GM21723 (cell line): ENCODE measurements around the gene BPIFA1.

Source experiments
- ATAC-seq: cut with Tn5 transposase; IDR thresholded peaks from one replicate; pipeline ENCODE4 v1.9.1; 2021; ENCODE audit warnings: mild to moderate bottlenecking, moderate library complexity; ENCODE audit not compliant: unreplicated experiment

The BPIFA1 gene

DNA sequence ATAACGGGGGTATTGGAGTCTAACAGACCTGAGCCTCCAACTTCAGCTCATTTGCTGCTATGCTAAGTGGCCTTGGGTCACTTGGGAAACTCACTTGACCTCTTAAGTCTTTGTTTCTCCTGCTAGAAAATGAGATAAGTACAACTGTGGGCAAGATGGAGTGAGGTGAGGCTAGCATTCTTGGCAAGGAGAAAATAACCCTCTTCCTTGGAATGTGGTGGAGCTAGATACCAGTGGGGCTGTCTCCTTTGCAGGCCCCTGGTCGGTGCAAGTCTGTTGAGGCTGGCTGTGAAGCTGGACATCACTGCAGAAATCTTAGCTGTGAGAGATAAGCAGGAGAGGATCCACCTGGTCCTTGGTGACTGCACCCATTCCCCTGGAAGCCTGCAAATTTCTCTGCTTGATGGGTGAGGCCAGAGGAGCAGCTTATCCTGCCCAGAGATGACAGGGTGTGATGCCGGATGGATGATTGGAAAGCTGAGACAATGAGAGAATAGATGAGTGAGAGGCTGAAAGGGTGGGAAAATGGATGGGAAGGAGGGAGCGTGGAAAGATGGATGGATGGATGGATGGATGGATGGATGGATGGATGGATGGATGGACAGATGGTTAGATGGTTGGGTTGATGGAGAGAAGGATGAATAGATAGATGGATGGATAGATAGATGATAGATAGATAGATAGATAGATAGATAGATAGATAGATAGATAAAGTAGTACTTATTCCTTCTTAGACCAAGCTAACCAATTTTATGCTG is 4.4 kb downstream of the BPIFA1 start:
- no peak for ATAC-seq

DNA sequence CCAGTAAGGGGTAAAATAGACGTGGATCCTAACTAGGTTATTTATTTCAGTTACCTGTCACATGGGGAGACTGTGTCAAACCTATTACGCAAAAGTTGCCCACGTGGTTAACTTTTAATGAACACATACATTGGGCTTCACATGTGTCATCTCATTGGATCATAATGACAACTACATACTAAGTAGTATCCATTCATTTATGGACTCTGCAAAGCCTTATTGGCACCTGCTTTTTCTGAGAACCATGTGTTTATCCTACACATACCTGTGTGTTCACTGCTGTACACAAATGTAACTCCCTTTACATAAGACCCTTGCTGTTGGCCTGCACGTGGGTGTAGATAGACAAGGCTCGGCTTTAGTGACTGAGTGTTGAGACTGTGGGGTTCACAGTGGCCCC is 5.1 kb downstream of the BPIFA1 start:
- no peak for ATAC-seq

DNA sequence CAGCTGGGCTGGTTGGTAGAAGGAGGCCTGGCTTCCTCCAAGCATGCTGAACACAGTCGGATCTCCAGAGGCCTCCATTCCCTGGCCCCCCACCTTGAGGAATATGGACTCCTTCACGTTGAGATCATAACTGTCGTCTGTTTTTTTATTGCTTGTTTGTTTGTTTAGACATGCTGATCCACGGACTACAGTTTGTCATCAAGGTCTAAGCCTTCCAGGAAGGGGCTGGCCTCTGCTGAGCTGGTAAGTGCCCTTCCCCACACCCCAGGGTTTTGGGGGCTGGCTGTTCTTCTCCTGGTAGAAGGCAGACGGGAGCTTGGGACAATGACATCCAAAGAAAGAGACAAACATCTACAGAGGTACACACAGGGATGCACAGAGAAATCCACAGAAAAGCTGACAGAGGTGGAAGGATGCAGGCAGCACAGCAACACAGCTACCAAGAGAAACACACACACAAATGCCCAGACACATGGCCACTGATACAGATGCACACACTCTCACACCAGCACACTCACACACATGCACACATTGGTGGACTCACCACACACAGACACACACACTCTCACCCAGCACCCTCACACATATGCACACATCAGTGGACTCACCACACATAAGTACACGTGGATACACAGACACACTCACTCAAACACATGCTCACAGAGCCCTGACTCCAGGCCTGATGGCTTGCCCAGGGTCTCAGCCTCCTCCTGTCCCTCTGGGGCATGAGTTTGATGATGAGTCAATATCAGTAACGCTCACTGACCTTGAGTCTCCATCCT is 6.7 kb downstream of the BPIFA1 start:
- no peak for ATAC-seq

DNA sequence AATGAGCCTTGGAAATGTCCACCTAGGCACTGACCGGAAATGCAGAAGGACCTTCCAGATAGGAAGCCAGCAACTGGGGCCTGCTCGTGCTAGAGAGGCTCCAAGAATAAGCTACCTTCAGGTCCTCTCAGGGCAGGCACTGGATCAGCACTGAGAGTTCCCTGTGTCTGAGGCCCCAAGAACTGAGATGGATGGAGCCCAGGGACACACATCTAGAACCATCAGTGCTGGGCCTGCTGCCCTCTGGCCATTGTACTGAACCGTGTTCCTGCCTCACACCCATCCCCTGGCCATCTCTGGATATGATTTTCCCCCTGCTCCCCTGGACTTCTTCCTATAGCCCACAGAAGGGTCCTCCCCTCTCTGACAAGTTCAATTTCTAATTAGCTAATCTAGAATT is 10.3 kb downstream of the BPIFA1 start:
- ATAC-seq, result no peak

DNA sequence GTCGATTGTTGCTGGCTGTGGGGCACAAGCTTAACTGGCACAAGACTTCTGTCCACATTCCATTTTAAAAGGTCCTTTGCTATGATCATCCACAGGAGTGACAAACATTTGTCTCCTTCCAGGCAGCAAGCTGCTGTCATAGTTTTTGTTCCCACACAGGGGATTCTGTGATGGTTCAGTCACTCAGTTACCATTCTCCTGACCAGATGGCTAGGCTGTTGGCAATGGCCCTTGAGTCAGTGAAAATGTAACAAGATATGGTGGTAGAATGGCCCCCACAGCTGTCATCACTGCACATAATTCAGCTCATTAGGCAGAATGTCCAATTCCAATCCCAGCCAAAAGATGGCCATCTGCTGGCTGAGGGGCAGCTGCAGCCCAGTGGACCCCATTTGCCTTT is 13.7 kb downstream of the BPIFA1 start:
- no peak for ATAC-seq

DNA sequence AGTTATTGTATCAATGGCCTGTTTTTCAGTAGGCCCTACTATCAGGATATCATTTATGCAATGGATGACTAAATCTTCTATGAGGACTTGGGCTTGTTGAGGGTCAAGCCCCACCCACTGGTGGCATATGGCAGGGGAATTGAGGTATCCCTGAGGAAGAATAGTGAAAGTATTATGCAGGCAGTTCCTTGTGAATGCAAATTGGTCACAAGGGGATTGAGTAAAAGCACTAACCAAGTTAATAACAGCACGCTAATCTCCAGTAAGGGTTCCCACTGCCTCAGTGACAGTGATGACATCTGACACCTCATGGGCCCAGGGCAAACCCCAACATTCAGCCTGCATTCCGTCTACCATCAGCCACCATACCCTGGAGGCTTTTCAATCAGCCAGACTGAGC is 14.9 kb downstream of the BPIFA1 start:
- ATAC-seq, result no peak

DNA sequence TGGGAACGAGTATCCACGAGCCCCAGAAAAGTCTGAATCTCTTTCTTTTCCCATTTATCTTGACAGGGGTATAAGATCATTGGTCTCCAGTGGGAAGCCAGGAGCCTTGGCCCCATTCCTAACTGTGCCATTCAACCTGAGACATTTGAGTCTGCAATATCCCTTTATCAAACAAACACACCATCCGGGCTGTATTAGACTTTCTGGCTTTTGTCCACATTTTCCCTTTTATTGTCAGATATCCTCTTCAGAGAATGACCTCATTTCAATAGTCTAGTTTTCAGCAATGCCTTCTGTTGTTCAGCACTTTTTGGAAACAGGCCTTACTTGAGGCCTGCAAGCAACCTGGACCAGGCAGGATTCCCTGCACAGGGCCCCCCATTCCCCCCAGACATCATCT is 15.7 kb downstream of the BPIFA1 start:
- ATAC-seq, result no peak

DNA sequence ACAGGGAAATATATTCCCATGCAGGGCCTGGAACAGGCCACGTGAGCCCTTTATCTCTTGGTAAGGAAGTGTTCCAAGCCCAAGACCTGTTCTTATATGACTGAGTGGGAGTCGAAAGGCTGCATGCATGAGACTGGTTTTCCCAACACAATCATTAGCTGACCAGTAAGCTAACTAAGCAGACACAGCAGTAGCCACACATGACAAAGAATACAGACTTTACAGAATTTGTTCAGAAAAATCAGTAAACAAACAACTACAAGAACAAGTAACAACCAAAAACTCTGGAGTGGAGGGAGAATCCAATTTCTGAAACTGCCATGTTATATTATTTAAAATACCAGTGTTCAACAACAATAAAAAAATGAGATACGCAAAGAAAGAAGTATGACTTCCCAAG is 16.7 kb downstream of the BPIFA1 start:
- no peak for ATAC-seq

DNA sequence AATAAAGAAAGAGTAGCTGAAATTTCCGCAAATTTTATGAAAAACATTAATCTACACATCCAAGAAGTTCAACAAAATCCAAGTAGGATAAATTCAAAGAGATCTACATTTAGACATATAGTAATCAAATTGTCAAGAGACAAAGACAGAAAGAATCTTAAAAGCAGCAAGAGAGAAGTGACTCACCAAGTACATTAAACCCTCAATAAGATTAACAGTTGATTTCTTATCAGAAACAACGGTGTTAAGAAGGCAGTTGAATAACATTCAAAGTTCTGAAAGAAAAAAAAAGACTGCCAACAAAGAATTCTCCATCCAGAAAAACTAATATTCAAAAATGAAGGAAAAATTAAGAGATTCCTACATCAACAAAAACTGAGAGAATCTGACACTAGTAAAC is 19.2 kb downstream of the BPIFA1 start:
- no peak for ATAC-seq

DNA sequence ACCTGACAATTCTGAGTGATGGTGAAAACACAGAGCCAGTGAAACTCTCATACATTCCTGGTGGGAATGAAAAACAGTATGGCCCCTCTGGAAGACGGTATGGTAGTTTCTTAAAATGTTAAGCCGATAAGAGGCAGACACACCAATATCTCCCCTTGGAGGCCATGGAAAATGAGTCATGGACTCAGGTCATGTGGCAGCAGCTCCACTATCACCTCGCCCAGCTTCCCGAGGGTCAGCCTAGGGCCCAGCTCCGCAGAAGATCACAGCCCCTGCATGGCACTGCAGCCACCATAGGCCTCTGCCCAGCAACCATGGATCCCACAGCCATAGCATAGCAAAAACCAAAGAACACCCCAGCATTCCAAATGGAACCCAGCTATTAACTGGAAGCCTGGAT is 21.4 kb downstream of the BPIFA1 start:
- ATAC-seq, result no peak

DNA sequence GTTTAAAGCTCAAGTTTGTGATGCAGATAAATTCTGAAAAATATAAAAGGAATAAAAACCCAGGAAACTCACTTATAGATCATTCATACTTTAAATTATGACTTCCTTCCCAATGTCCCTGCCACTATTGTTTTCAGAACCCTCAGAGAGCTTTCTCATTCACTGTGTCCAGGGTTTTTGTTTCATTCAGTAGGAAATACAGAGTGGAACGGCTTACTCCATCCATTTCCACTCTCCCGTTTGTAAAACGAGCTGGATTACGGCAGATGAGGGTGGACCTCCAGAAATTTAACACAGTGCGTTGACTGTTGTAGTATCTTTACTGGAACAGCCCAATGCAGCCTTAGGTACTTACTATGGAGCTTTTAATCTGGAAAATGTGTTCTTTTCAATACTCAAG is 23.6 kb downstream of the BPIFA1 start:
- no peak for ATAC-seq

DNA sequence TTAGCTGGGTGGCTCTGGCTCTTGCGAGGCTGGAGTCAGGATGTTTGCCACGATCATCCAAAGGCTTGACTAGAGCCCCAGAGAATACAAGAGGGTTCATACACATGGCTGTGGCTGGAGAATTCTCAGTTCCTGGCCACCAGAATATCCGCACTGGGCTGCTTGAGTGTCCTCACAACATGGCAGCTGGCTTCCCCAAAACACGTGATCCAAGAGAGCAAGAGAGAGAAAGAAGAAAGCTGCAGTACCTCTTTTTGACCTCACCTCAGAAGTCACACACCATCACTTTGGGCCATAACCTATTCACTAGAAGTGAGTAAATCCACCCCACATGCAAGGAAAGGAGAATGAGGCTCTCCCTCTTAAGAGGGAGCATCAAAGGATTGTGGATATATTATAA is 25.7 kb downstream of the BPIFA1 start:
- no peak for ATAC-seq

DNA sequence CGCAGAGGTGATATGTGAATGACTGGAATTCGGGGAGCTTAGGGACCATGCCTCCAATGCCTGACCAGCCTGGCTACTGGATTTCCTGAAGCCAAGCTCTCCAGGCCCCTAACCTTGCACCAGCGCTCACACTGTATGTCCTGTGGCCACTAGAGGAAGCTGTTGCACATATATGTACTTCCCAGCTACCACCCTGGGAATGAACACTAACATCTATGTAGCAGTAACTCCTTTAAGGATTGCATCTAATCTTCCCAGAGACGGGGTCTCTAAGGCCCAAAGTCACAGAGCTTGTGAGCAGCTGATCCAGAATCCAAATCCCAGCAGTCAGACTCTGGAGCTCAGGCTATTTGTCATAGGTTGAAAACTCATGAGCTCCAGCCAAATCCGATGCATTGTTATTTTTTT is 26.9 kb downstream of the BPIFA1 start:
- no peak for ATAC-seq

DNA sequence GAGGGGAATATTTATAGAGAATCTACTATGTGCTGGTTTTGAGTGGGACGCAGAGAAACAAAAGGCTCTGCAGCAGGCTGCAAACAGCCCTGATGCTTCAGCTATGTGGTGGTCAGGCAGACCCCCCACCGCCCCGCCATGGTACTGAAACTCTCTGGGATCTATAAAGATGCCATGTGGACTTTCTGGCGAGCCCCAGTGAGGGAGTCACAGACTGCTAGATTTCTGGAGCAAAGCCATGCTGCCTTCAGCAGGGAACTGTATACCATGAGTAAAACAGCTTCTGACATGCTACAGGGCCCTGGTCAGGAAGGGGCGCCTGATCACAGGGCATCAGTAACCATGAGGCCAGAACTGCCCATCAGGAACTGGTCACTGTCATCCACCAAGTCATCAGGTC is 28.0 kb downstream of the BPIFA1 start:
- no peak for ATAC-seq

DNA sequence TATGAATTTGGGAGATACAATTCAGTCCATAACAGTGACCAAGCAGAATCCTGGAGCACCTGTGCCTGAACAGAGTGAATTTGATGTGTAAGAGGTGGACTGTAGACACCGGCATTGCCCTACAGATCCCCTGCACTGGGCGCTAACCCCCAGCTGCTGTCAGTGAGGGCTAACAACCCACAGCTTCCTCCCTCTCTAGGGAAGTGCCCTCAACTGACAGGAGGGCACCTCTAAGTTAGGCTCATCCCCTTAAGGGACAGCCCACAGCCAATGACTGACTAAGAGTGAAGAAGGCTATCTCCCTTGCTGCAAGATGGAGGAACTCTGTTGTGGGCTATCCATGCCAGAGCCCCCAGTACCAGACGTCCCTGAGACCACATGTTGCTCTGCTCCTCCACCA is 31.9 kb downstream of the BPIFA1 start:
- ATAC-seq, result no peak

DNA sequence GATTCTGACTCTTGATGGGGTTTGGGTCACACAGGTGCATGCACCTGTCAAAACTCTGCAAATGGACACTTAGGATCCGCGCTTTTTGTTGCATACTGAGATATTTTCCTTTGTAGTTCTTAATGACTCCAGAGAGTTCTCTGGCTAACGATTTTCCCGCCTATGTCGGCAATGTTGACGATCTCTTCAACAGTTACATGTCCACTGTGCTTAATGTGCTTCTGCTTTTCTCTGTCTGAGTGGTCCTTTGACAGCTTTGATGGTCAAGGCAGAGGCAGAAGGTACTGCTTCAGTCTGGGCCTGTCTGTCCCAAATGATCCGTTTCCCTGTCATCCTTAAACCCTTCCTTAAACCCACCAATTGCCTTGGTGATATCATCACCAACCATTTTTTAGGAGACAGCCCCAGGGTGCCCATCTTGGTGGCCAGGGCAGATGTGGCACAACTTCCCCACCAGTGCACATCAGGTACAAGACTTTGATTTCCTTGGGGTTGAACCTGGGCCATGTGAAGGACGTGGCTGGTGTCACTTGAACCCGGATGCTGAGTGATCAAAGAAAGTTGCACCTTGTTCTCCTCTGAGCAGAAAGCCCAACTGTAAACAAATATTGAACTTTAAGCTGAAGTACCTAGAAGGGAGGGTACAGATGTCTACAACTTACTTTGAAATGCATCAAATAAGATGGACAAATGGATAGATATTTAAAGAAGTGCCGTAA is 36.5 kb downstream of the BPIFA1 start:
- ATAC-seq, result no peak

DNA sequence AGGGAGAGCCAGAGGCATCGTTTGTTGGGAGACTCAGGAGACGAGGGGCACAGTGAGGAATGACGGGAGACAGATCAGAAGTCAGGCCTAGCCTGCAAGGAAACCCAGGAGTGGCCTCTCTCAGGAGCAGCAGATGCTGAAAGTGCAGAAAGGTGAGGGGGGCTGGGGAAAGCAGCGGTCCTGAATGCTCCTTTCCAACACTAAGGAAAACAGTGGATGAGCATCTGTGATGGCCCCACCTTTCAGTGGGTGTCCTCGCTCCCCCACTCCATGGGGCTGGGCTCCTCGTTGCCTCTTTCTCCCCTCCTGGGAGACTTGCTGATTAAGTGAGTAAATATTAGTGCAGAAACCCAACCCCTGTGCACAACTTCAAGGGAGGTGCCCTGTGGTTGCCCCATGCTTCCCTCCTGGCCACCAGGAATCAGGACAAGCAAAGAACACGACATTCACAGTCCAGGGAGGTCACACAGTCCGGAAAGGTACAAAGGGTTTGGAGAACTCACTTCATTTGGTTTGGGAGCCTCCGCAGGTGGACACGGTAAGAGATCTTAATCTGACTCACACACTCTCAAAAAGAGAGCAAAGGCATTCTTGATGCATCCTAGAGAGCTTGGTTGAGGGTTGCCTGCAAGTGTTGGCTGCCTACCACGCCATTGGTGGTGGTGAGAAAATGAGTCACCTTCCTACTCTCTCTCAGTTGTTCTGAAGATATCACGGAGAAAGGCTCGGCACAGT is 37.5 kb downstream of the BPIFA1 start:
- no peak for ATAC-seq

DNA sequence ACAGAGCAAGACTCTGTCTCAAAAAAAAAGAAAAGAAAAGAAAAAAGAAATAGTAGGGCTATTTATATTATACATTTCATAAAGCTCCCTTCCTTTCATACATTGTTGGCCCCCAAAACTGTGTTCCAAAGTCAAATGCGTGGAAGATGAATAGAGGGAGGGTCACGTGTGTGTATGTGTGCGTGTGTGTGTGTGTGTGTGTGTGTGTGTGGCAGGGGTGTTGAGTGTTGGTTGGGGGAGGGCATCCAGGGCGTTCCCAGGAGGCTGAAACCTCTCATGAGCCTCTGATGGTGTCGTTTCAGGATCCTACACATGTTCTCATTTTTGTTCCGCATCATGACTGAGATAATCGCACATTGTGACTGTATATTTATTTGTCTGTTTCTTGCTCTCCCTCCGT is 39.4 kb downstream of the BPIFA1 start:
- no peak for ATAC-seq

DNA sequence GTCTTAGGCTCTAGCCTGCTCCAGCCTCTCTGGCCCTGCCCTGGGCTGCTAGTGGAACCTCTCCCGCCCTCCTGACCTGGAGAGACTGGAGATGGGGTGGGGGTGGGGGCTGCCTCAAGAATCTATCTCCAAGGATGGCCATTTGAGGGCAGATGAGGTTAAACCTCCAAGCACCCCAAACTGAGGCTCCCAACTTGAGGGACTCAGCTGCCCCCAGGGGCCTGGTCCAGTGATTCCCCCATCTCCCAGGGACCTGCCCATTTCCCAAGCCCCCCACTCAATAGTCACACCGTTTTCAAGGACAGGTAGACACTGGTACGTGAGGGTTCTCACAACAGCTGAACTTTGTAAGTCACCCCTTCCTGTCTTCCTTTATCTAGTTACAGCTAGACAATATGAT is 40.1 kb downstream of the BPIFA1 start:
- no peak for ATAC-seq

DNA sequence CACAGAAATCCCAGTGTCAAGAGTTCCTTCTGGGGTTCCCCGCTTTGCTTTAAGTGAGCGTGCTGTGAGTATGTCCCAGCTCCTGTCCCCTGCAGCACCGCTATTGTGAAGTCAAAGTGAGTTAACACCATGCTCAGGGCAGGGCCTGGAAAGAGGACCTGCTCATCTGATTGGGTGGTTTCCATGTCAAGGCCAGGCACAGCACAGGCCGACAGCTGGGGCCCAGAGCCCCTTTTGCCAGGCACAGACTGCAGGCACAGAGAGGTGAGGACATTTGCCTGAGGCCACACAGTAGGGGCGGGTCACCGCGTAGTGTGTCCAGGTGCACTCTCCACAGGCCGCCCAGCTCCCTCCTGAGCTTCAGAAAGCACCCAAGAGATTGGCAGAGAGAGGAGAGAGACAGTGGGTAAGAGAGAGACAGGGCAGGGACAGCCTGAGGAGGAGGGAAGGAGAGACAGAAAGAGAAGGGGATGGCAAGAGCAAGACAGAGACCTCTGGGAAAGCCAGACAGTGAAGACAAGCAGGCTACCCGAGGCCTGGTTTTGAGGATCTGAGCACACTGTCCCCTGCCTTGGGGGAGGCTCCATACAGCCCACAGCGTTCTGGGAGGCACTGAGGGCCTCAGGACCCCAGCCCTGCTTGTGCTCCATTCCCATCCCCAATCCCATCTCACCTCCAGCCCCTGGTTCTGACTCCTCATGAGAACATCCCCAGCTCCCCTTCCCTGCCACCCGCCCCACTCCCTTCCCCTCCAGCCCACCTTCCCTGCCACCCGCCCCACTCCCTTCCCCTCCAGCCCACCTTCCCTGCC is 40.7 kb downstream of the BPIFA1 start:
- ATAC-seq, result no peak
